Measurements from ENCODE around the gene VPS51.

DNA sequence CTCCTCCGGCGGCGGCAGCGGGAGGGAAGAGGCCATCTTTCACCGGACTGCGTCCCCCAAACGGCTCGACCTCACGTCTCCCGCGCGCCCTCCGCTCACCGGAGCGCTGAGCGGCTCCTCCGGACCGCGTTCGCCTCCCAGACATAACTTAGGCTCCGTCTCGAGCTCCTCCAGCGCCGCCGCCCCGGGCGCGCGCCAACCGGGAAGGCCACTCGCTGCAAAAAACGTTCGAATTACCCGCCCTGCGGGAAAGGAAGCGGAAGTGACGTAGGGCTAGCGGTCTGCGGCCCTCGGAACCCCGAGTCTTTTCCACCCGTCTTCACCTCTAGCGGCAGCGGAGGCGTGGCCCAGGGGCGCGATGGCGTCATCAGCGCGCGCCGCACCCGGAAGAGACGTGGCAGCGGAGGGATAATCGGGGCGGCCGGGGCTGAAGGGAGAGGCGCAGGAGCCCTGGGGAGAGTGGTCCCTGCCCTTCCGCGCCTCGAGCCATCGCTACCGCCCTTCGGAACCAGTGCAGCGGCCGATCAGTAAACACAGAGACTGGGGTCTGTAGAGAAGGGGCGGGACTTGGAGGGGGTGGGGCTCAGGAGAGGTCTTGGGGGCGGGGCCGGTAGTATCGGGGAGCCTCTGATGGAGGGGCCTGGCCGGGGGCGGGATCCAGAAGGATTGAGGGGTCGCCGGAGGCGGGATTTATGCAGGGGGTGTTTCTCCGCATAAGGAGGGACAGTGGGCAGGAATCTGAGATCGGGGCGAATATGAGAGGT is 12.0 kb upstream of the VPS51 start, which contains the start of the genes CDCA5 and ZFPL1:
- TF ChIP-seq, protein P1, sequence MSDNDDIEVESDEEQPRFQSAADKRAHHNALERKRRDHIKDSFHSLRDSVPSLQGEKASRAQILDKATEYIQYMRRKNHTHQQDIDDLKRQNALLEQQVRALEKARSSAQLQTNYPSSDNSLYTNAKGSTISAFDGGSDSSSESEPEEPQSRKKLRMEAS (IDR thresholded peaks at IDR 0.05; ENCODE audit: low read depth, low read length): peak; percentile 94
- TF ChIP-seq NFYB (IDR thresholded peaks at IDR 0.05; ENCODE audit: insufficient read depth, low read depth, low read length) (peak; percentile 28; the same call in 1 of the 2 replicates), CTCF (IDR thresholded peaks at IDR 0.05 in 2 of 3, conservative IDR thresholded peaks at IDR 0.05 in 1 of 3; ENCODE audit: control insufficient read depth in 2 of 3, extremely low read depth in 1 of 3, insufficient read depth in 1 of 3, low read depth in 3 of 3, low read length in 3 of 3) (no peak), IRF4 (IDR thresholded peaks at IDR 0.05; ENCODE audit: low read depth, low read length) (peak; percentile 43; the same call in 1 of the 2 replicates)
- TF ChIP-seq, protein P2, sequence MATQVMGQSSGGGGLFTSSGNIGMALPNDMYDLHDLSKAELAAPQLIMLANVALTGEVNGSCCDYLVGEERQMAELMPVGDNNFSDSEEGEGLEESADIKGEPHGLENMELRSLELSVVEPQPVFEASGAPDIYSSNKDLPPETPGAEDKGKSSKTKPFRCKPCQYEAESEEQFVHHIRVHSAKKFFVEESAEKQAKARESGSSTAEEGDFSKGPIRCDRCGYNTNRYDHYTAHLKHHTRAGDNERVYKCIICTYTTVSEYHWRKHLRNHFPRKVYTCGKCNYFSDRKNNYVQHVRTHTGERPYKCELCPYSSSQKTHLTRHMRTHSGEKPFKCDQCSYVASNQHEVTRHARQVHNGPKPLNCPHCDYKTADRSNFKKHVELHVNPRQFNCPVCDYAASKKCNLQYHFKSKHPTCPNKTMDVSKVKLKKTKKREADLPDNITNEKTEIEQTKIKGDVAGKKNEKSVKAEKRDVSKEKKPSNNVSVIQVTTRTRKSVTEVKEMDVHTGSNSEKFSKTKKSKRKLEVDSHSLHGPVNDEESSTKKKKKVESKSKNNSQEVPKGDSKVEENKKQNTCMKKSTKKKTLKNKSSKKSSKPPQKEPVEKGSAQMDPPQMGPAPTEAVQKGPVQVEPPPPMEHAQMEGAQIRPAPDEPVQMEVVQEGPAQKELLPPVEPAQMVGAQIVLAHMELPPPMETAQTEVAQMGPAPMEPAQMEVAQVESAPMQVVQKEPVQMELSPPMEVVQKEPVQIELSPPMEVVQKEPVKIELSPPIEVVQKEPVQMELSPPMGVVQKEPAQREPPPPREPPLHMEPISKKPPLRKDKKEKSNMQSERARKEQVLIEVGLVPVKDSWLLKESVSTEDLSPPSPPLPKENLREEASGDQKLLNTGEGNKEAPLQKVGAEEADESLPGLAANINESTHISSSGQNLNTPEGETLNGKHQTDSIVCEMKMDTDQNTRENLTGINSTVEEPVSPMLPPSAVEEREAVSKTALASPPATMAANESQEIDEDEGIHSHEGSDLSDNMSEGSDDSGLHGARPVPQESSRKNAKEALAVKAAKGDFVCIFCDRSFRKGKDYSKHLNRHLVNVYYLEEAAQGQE (IDR thresholded peaks at IDR 0.05; ENCODE audit: low read depth, low read length): 0 out of 2 replicates have a peak, but pooled peaks have one; percentile 9

Measured in GM12878 (cell line).